ENCODE results near the gene ZNF335. TPM values are rescaled to one million over a fixed set of nuclear protein-coding genes. Genes with fewer than 3 reads are reported as not detected.

ZNF335 gene
- total and polyA plus RNA-seq, 2 of the 13 experiments (the other 11 are each of a cell fraction or from before 2014, with no cell fraction given), result 9.7 to 13.7 TPM

- TF ChIP-seq ZNF33B (CRISPR knock-in tag; IDR thresholded peaks at IDR 0.05), result peak; percentile 14; the same call in 1 of the 2 replicates
- no peak for TF ChIP-seq TOE1 (CRISPR knock-in tag; IDR thresholded peaks at IDR 0.05)
- no peak for TF ChIP-seq ASH2L (IDR thresholded peaks at IDR 0.05; ENCODE audit: insufficient read length, low read depth, low read length)
- no peak; the same call in 1 of the 2 replicates for TF ChIP-seq ZBTB3 (CRISPR knock-in tag; IDR thresholded peaks at IDR 0.05; ENCODE audit: borderline replicate concordance, low read depth)
- TF ChIP-seq MYPOP (CRISPR knock-in tag; IDR thresholded peaks at IDR 0.05), result 0 out of 2 replicates have a peak, but pooled peaks have one; percentile 1
- no peak for TF ChIP-seq ZNF816 (CRISPR knock-in tag; IDR thresholded peaks at IDR 0.05; ENCODE audit: borderline replicate concordance)
- no peak for TF ChIP-seq ELK4 (CRISPR knock-in tag; IDR thresholded peaks at IDR 0.05; ENCODE audit: borderline replicate concordance)
- TF ChIP-seq RBFOX2 (IDR thresholded peaks at IDR 0.05; ENCODE audit: low read depth, low read length), result no peak; the same call in 1 of the 2 replicates
- no peak for TF ChIP-seq ZSCAN9 (CRISPR knock-in tag; IDR thresholded peaks at IDR 0.05; ENCODE audit: borderline replicate concordance)
- TF ChIP-seq ZNF777 (CRISPR knock-in tag; IDR thresholded peaks at IDR 0.05), result no peak
- TF ChIP-seq MAF1 (CRISPR knock-in tag; IDR thresholded peaks at IDR 0.05; ENCODE audit: borderline replicate concordance), result no peak
- no peak; the same call in 1 of the 2 replicates for TF ChIP-seq ZC3H4 (CRISPR knock-in tag; IDR thresholded peaks at IDR 0.05; ENCODE audit: borderline replicate concordance)
- TF ChIP-seq ZNF331 (CRISPR knock-in tag; IDR thresholded peaks at IDR 0.05), result no peak; the same call in 1 of the 2 replicates
- no peak for TF ChIP-seq TCF12 (IDR thresholded peaks at IDR 0.05)
- TF ChIP-seq TCF12 (CRISPR knock-in tag; IDR thresholded peaks at IDR 0.05), result no peak
- no peak for TF ChIP-seq KDM2A (CRISPR knock-in tag; IDR thresholded peaks at IDR 0.05; ENCODE audit: borderline replicate concordance, low read depth)
- no peak for TF ChIP-seq ATRX (CRISPR knock-in tag; IDR thresholded peaks at IDR 0.05; ENCODE audit: borderline replicate concordance)
- TF ChIP-seq EP300 (IDR thresholded peaks at IDR 0.05; ENCODE audit: low read depth in 2 of 2, low read length in 2 of 2), result no peak; a peak in 1 of 4 replicates
- TF ChIP-seq EP300 (CRISPR knock-in tag; IDR thresholded peaks at IDR 0.05; ENCODE audit: borderline replicate concordance), result no peak
- no peak for TF ChIP-seq BATF2 (CRISPR knock-in tag; IDR thresholded peaks at IDR 0.05)
- peak; percentile 5 for TF ChIP-seq RARA (CRISPR knock-in tag; IDR thresholded peaks at IDR 0.05)
- TF ChIP-seq POLR2AphosphoS5 (IDR thresholded peaks at IDR 0.05; ENCODE audit: low read depth, low read length), result peak; percentile 74
- TF ChIP-seq ZSCAN30 (CRISPR knock-in tag; IDR thresholded peaks at IDR 0.05), result no peak
- no peak for TF ChIP-seq CENPBD1 (CRISPR knock-in tag; IDR thresholded peaks at IDR 0.05; ENCODE audit: borderline replicate concordance, low read depth)
- TF ChIP-seq LRRFIP1 (CRISPR knock-in tag; conservative IDR thresholded peaks at IDR 0.05), result no peak
These were observed 639 bp upstream of the ZNF335 start (continued) for GRCh38 chr20:45972500-45973183.

All from HepG2 (cell line).